ENCODE results near the gene CPNE8. TPM values are rescaled to one million over a fixed set of nuclear protein-coding genes. Genes with fewer than 3 reads are reported as not detected.

The CPNE8 gene
- total and polyA plus RNA-seq, 9 donors = 6.2 to 11.7 (median 8.5) TPM

DNA sequence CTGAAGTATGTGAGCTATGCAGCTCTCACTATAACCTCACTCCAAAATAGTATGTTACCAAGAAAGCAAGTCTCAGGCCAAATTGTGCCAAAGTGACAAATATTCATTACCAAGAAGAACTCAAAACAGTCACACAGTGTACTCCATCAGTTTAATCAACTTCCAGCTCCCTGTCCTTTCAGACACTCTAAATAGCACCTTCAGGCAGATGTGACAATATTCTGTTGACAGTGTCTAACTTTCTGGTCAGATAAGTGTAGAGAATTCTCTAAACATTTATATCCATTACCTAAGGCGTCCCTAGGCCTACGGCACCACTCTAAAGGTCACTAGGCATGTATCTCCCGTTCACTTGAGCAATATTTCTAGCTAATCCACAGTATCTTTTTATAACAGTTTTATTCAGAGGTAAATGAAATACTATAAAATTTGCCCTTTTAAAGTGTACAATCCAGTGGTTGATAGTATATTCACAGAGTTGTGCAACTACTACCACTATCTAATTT is 21.7 kb downstream of the CPNE8 start:
- Histone ChIP-seq H3K9me3 (replicated peaks; ENCODE audit: control insufficient read depth, low read depth, low read length) (peaks cover 2% of the 10 kb centered on the region), H3K36me3 (ENCODE audit: control insufficient read depth, insufficient read depth, low read length) (no peaks in the 10 kb centered on the region), H3K4me3 (ENCODE audit: low read length) (no peak overlapping the region), H3K4me1 (ENCODE audit: control insufficient read depth, insufficient read depth, low read length) (no peaks in the 10 kb centered on the region), H3K27ac (ENCODE audit: low read length) (no peak overlapping the region), H3K27me3 (ENCODE audit: control insufficient read depth, insufficient read depth, low read length) (no peaks in the 10 kb centered on the region)
- no CpG with 5 or more reads among the region's 3 CpGs for WGBS (ENCODE audit: insufficient coverage)
- no peak for DNase-seq

DNA sequence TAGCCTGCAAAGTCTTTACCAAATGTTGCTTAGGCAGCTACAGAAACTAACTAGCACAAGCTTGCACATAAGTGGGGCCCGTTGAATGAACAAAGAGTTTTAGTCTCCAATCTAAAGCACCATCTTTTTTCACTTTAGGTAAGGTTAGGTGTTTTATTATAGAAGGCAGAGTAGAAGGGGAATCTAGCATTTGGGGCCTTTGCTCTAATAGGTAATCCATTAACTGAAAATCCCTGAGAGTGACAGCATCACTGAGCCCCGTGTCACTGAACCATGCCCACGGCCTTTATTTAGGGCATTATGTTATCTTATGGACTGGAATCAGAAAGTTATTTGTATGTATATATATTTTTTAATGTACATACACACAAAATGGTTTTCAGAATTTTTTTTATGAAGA is 25.1 kb downstream of the CPNE8 start:
- Histone ChIP-seq H3K4me1 (ENCODE audit: control insufficient read depth, insufficient read depth, low read length) (no peaks in the 10 kb centered on the region), H3K27me3 (ENCODE audit: control insufficient read depth, insufficient read depth, low read length) (no peaks in the 10 kb centered on the region), H3K36me3 (ENCODE audit: control insufficient read depth, insufficient read depth, low read length) (no peaks in the 10 kb centered on the region), H3K27ac (ENCODE audit: low read length) (no peak overlapping the region), H3K4me3 (ENCODE audit: low read length) (no peak overlapping the region), H3K9me3 (replicated peaks; ENCODE audit: control insufficient read depth, low read depth, low read length) (peaks cover 2% of the 10 kb centered on the region)
- DNase-seq = no peak
- WGBS (ENCODE audit: insufficient coverage) = no CpG with 5 or more reads among the region's 3 CpGs

GRCh38 chr12:38878986-38879385 is 26.4 kb downstream of the CPNE8 start:
- Histone ChIP-seq H3K4me3 (ENCODE audit: low read length) (no peak overlapping the region), H3K27me3 (ENCODE audit: control insufficient read depth, insufficient read depth, low read length) (no peaks in the 10 kb centered on the region), H3K9me3 (replicated peaks; ENCODE audit: control insufficient read depth, low read depth, low read length) (peaks cover 2% of the 10 kb centered on the region), H3K27ac (ENCODE audit: low read length) (no peak overlapping the region), H3K36me3 (ENCODE audit: control insufficient read depth, insufficient read depth, low read length) (no peaks in the 10 kb centered on the region), H3K4me1 (ENCODE audit: control insufficient read depth, insufficient read depth, low read length) (no peaks in the 10 kb centered on the region)
- DNase-seq = no peak
- WGBS (ENCODE audit: insufficient coverage) = 100% methylated on average over 2 of the region's 4 CpGs

DNA sequence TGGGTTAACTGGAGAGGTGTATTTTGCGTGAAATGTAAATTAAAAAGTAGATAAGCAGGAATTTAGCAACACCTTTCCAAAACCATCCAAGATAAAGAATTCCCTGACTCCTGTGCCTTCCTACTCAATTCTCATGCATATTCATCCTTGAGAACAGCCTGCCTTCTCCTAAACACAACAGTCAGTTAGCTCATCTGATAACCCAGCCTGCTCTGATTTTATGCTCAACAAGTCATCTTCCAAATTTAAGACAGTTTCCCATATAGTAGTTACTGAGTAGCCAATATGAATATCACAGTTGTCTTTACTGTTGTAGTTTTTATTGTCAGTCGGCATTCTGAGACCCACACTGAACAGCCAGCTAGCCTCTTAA is 27.1 kb downstream of the CPNE8 start:
- Histone ChIP-seq H3K27ac (ENCODE audit: low read length) (no peak overlapping the region), H3K27me3 (ENCODE audit: control insufficient read depth, insufficient read depth, low read length) (no peaks in the 10 kb centered on the region), H3K9me3 (replicated peaks; ENCODE audit: control insufficient read depth, low read depth, low read length) (peaks cover 2% of the 10 kb centered on the region), H3K4me1 (ENCODE audit: control insufficient read depth, insufficient read depth, low read length) (no peaks in the 10 kb centered on the region), H3K4me3 (ENCODE audit: low read length) (no peak overlapping the region), H3K36me3 (ENCODE audit: control insufficient read depth, insufficient read depth, low read length) (no peaks in the 10 kb centered on the region)
- 40% methylated on average over 1 of the region's 2 CpGs for WGBS (ENCODE audit: insufficient coverage)
- DNase-seq = no peak

- Histone ChIP-seq H3K9me3 (replicated peaks; ENCODE audit: control insufficient read depth, low read depth, low read length) (no peaks in the 10 kb centered on the region), H3K4me1 (ENCODE audit: control insufficient read depth, insufficient read depth, low read length) (no peaks in the 10 kb centered on the region), H3K36me3 (ENCODE audit: control insufficient read depth, insufficient read depth, low read length) (no peaks in the 10 kb centered on the region), H3K27me3 (ENCODE audit: control insufficient read depth, insufficient read depth, low read length) (no peaks in the 10 kb centered on the region), H3K27ac (ENCODE audit: low read length) (no peak overlapping the region), H3K4me3 (ENCODE audit: low read length) (no peak overlapping the region)
- DNase-seq = no peak
- no CpG with 5 or more reads among the region's 3 CpGs for WGBS (ENCODE audit: insufficient coverage)
Observed at GRCh38 chr12:38875586-38876228, 29.7 kb downstream of the CPNE8 start.

DNA sequence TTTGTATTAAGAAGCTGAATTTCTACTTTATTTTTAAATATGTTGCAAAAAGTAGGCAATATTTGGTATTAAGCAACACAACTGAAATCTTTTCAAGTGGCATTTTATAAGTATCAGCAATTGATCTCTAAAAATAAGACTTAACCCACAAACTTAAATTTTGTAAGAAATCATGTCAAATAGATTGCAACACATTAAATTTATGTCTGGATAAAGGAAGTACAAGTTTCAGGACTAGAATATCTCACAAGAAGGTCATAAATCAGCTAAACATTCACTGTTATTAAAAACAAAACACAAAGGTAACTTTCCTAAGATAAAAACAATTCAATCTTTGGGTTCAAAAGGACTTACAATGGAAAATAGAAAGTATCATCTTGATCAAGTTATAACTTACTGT is 32.8 kb downstream of the CPNE8 start:
- Histone ChIP-seq H3K36me3 (ENCODE audit: control insufficient read depth, insufficient read depth, low read length) (no peaks in the 10 kb centered on the region), H3K9me3 (replicated peaks; ENCODE audit: control insufficient read depth, low read depth, low read length) (no peaks in the 10 kb centered on the region), H3K4me3 (ENCODE audit: low read length) (no peak overlapping the region), H3K27me3 (ENCODE audit: control insufficient read depth, insufficient read depth, low read length) (no peaks in the 10 kb centered on the region), H3K27ac (ENCODE audit: low read length) (no peak overlapping the region), H3K4me1 (ENCODE audit: control insufficient read depth, insufficient read depth, low read length) (no peaks in the 10 kb centered on the region)
- DNase-seq = no peak

DNA sequence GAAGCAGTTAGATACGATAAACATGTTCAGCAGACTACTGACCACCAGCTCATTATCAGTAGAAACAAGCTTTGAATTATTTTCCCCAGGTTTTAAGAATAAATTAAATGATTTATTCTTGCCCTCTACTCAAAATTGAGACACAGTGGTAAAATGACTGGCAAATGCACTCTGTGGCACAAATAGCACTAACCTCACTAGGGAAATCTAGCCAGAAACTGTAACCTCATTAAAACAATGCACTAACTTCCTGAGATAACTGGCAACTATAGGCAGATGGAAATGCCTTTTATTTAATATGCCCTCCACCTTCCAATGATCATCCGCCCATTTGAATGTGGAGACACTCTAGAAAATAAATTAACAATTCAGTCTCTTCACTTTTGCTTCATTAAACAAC is 33.2 kb downstream of the CPNE8 start:
- no CpG with 5 or more reads among the region's 2 CpGs for WGBS (ENCODE audit: insufficient coverage)
- H3K36me3 ChIP-seq (ENCODE audit: control insufficient read depth, insufficient read depth, low read length) = no peaks in the 10 kb centered on the region
- H3K27ac ChIP-seq (ENCODE audit: low read length) = no peak overlapping the region
- no peak overlapping the region for H3K4me3 ChIP-seq (ENCODE audit: low read length)
- H3K4me1 ChIP-seq (ENCODE audit: control insufficient read depth, insufficient read depth, low read length) = no peaks in the 10 kb centered on the region
- no peak for DNase-seq
- H3K9me3 ChIP-seq (replicated peaks; ENCODE audit: control insufficient read depth, low read depth, low read length) = no peaks in the 10 kb centered on the region
- H3K27me3 ChIP-seq (ENCODE audit: control insufficient read depth, insufficient read depth, low read length) = no peaks in the 10 kb centered on the region

- H3K9me3 ChIP-seq (replicated peaks; ENCODE audit: control insufficient read depth, low read depth, low read length) = no peaks in the 10 kb centered on the region
- H3K36me3 ChIP-seq (ENCODE audit: control insufficient read depth, insufficient read depth, low read length) = no peaks in the 10 kb centered on the region
- DNase-seq = no peak
Observed at GRCh38 chr12:38869036-38869435, 36.4 kb downstream of the CPNE8 start.

DNA sequence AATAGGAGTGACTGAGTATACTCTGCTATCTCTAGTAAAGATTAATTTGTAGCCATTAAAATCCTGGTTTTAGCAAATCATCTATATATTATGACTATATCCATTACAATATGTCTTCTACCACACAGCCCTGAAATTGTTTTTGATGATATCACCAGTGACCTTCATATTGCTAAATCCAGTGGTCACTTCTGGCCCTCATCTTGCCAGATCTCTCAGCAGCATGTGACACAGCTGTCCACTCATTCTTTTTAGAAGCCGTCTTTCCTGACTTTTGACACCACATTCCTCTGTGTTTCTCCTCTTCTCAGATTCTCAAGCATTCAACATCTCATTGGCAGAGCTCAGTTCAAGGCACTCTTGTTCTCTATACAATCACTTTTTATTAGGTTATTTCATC is 54.9 kb downstream of the CPNE8 start:
- no peaks in the 10 kb centered on the region for H3K27me3 ChIP-seq (ENCODE audit: control insufficient read depth, insufficient read depth, low read length)
- H3K36me3 ChIP-seq (ENCODE audit: control insufficient read depth, insufficient read depth, low read length) = no peaks in the 10 kb centered on the region
- H3K4me3 ChIP-seq (ENCODE audit: low read length) = no peak overlapping the region
- 75% methylated on average over 1 of the region's 1 CpG for WGBS (ENCODE audit: insufficient coverage)
- H3K27ac ChIP-seq (ENCODE audit: low read length) = no peak overlapping the region
- no peaks in the 10 kb centered on the region for H3K9me3 ChIP-seq (replicated peaks; ENCODE audit: control insufficient read depth, low read depth, low read length)
- no peaks in the 10 kb centered on the region for H3K4me1 ChIP-seq (ENCODE audit: control insufficient read depth, insufficient read depth, low read length)
- DNase-seq = no peak

More at GRCh38 chr12:38869036-38869435, 36.4 kb downstream of the CPNE8 start:
- no peak overlapping the region for H3K27ac ChIP-seq (ENCODE audit: low read length)
- no peaks in the 10 kb centered on the region for H3K27me3 ChIP-seq (ENCODE audit: control insufficient read depth, insufficient read depth, low read length)
- no peak overlapping the region for H3K4me3 ChIP-seq (ENCODE audit: low read length)
- no peaks in the 10 kb centered on the region for H3K4me1 ChIP-seq (ENCODE audit: control insufficient read depth, insufficient read depth, low read length)

GRCh38 chr12:38847247-38847646 is 58.1 kb downstream of the CPNE8 start:
- no peak overlapping the region for H3K4me3 ChIP-seq (ENCODE audit: low read length)
- H3K27ac ChIP-seq (ENCODE audit: low read length) = no peak overlapping the region
- no peaks in the 10 kb centered on the region for H3K4me1 ChIP-seq (ENCODE audit: control insufficient read depth, insufficient read depth, low read length)
- WGBS (ENCODE audit: insufficient coverage) = no CpG with 5 or more reads among the region's 2 CpGs
- no peaks in the 10 kb centered on the region for H3K27me3 ChIP-seq (ENCODE audit: control insufficient read depth, insufficient read depth, low read length)
- no peaks in the 10 kb centered on the region for H3K9me3 ChIP-seq (replicated peaks; ENCODE audit: control insufficient read depth, low read depth, low read length)
- no peak for DNase-seq
- H3K36me3 ChIP-seq (ENCODE audit: control insufficient read depth, insufficient read depth, low read length) = no peaks in the 10 kb centered on the region

DNA sequence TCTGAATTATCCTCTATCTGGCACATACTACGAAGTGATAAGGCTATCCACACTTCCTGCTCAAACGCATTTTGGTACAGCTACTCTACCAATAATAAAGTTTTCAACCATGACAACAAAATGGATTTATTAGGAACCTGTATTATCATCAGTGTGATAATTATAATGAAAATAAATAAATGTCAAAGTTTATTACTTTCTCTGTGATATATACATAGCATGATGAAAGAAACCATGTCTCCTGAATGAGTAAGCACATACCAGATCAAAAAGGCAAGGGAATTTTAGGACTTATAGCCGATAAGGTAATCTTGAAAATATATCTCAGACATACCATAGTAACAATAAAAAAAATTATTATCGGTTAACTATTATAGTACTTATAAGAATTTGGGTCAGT is 61.1 kb downstream of the CPNE8 start:
- WGBS (ENCODE audit: insufficient coverage) = no CpG with 5 or more reads among the region's 4 CpGs
- no peaks in the 10 kb centered on the region for H3K27me3 ChIP-seq (ENCODE audit: control insufficient read depth, insufficient read depth, low read length)
- no peaks in the 10 kb centered on the region for H3K4me1 ChIP-seq (ENCODE audit: control insufficient read depth, insufficient read depth, low read length)
- H3K27ac ChIP-seq (ENCODE audit: low read length) = no peak overlapping the region
- no peaks in the 10 kb centered on the region for H3K9me3 ChIP-seq (replicated peaks; ENCODE audit: control insufficient read depth, low read depth, low read length)
- no peak overlapping the region for H3K4me3 ChIP-seq (ENCODE audit: low read length)
- no peak for DNase-seq
- H3K36me3 ChIP-seq (ENCODE audit: control insufficient read depth, insufficient read depth, low read length) = no peaks in the 10 kb centered on the region

Measured in muscle of leg (tissue), 11 donors.